Neuronal stem cell (in vitro differentiated cells): ENCODE measurements around the gene ANKUB1.

Experiments used
- DNase-seq: peaks from one replicate; pipeline ENCODE4 v3.0.0-alpha.2; 2013; ENCODE audit warnings: low spot score
- H2AFZ ChIP-seq: one replicate; pipeline ENCODE4 v1.6.1; 2013; ENCODE audit warnings: mild to moderate bottlenecking, low read length, inconsistent platforms
- H2AK5ac ChIP-seq: 2 replicates; pipeline ENCODE4 v1.6.1; 2013; ENCODE audit warnings: low read depth, mild to moderate bottlenecking, inconsistent platforms, low read length, moderate library complexity, mixed read lengths
- H2BK120ac ChIP-seq: 2 replicates; pipeline ENCODE4 v1.6.1; 2013; ENCODE audit warnings: low read depth, mild to moderate bottlenecking, inconsistent platforms, low read length, moderate library complexity, mixed read lengths
- H2BK12ac ChIP-seq: one replicate; pipeline ENCODE4 v1.6.1; 2013; ENCODE audit warnings: low read length, inconsistent platforms
- H2BK15ac ChIP-seq: 2 replicates; pipeline ENCODE4 v1.6.1; 2013; ENCODE audit warnings: mild to moderate bottlenecking, low read length, inconsistent platforms, mixed read lengths
- H2BK5ac ChIP-seq: one replicate; pipeline ENCODE4 v1.6.1; 2013; ENCODE audit warnings: inconsistent platforms, mild to moderate bottlenecking, low read length, moderate library complexity
- H3K14ac ChIP-seq: one replicate; pipeline ENCODE4 v1.6.1; 2013; ENCODE audit warnings: low read length, inconsistent platforms
- H3K18ac ChIP-seq: 2 replicates; pipeline ENCODE4 v1.6.1; 2013; ENCODE audit warnings: low read length, inconsistent platforms
- H3K23ac ChIP-seq: 2 replicates; pipeline ENCODE4 v1.6.1; 2013; ENCODE audit warnings: low read depth, mild to moderate bottlenecking, mixed read lengths, low read length, inconsistent platforms; ENCODE audit not compliant: poor library complexity
- H3K27ac ChIP-seq: replicated peaks from 3 replicates; pipeline ENCODE4 v1.5.1; 2013; ENCODE audit warnings: low read length, inconsistent platforms
- H3K27me3 ChIP-seq, 3 experiments: 2 replicates each; pipeline ENCODE4 v1.6.1; 2013; ENCODE audit warnings: low read length in 3 of 3, mild to moderate bottlenecking in 2 of 3, inconsistent platforms in 1 of 3, low read depth in 1 of 3, mixed read lengths in 1 of 3, moderate library complexity in 1 of 3; ENCODE audit not compliant: control insufficient read depth in 3 of 3, insufficient read depth in 3 of 3
- H3K36me3 ChIP-seq, 2 donors: replicated peaks in 1 of 2; 2 replicates each; pipeline ENCODE4 v1.6.1; 2013; ENCODE audit warnings: low read length in 2 of 2; ENCODE audit not compliant: control insufficient read depth in 2 of 2, insufficient read depth in 2 of 2
- H3K4ac ChIP-seq: 2 replicates; pipeline ENCODE4 v1.6.1; 2013; ENCODE audit warnings: inconsistent platforms, mild to moderate bottlenecking, low read length, moderate library complexity
- H3K4me1 ChIP-seq, 2 donors: 1 replicate in 1 of 2; 2 replicates in 1 of 2; pipeline ENCODE4 v1.6.1; 2013; ENCODE audit warnings: low read length in 2 of 2, low read depth in 1 of 2; ENCODE audit not compliant: control insufficient read depth in 2 of 2, insufficient read depth in 1 of 2
- H3K4me2 ChIP-seq: one replicate; pipeline ENCODE4 v1.6.1; 2013; ENCODE audit warnings: mild to moderate bottlenecking, low read length, inconsistent platforms; ENCODE audit not compliant: insufficient read depth, poor library complexity, severe bottlenecking
- H3K4me3 ChIP-seq, 2 donors: 2 replicates each; pipeline ENCODE4 v1.5.1; 2013; ENCODE audit warnings: low read length in 2 of 2, mild to moderate bottlenecking in 2 of 2, inconsistent platforms in 1 of 2, moderate library complexity in 1 of 2
- H3K79me1 ChIP-seq: one replicate; pipeline ENCODE4 v1.6.1; 2013; ENCODE audit warnings: low read depth, mild to moderate bottlenecking, inconsistent platforms, low read length, moderate library complexity
- H3K9ac ChIP-seq: one replicate; pipeline ENCODE4 v1.6.1; 2013; ENCODE audit warnings: mild to moderate bottlenecking, low read depth, low read length, inconsistent platforms; ENCODE audit not compliant: poor library complexity
- H3K9me3 ChIP-seq, 2 donors: replicated peaks in 1 of 2; 2 replicates each; pipeline versions ENCODE3 to v1.6.1; 2013; ENCODE audit warnings: low read length in 2 of 2, mild to moderate bottlenecking in 2 of 2, inconsistent platforms in 1 of 2, low read depth in 1 of 2, mixed read lengths in 1 of 2, moderate library complexity in 1 of 2; ENCODE audit not compliant: control insufficient read depth in 2 of 2, insufficient read depth in 1 of 2
- H4K8ac ChIP-seq: one replicate; pipeline ENCODE4 v1.6.1; 2013; ENCODE audit warnings: low read depth, mild to moderate bottlenecking, inconsistent platforms, low read length, moderate library complexity
- H4K91ac ChIP-seq: one replicate; pipeline ENCODE4 v1.6.1; 2013; ENCODE audit warnings: low read length, low read depth, mild to moderate bottlenecking, inconsistent platforms; ENCODE audit not compliant: poor library complexity
- WGBS, 2 donors: extraction: QIAGEN DNeasy Blood & Tissue Kit; methylation state at CpG; one replicate each; pipeline ENCODE4 v1.1.7; 2013; ENCODE audit warnings: missing lambda C conversion rate in 2 of 2, mixed read lengths in 1 of 2; ENCODE audit not compliant: insufficient read length in 2 of 2, insufficient replicate concordance in 1 of 2; ENCODE audit errors: extremely low coverage in 2 of 2; 5-methylcytosine and 5-hydroxymethylcytosine counted together

Gene ANKUB1

GRCh38 chr3:149768704-149769103, 23.6 kb downstream of the ANKUB1 start:
- Histone ChIP-seq H3K23ac (no peak overlapping the region), H3K79me1 (no peaks in the 10 kb centered on the region), H3K4me3 (no peak overlapping the region), H2AFZ (no peak overlapping the region), H3K27me3 (peaks cover 0 to 14% (median 0%) of the 10 kb centered on the region in 3 experiments), H2BK15ac (no peak overlapping the region), H2BK5ac (no peak overlapping the region), H3K27ac (no peak overlapping the region), H3K4me1 (peaks cover 0 to 6% of the 10 kb centered on the region in 2 donors), H4K91ac (no peak overlapping the region), H2BK120ac (no peak overlapping the region), H3K9me3 (no peaks in the 10 kb centered on the region), H3K18ac (no peak overlapping the region), H2AK5ac (no peak overlapping the region), H3K4ac (no peak overlapping the region), H3K14ac (no peak overlapping the region), H3K4me2 (no peak overlapping the region), H2BK12ac (no peak overlapping the region), H3K9ac (no peak overlapping the region), H4K8ac (no peak overlapping the region), H3K36me3 (no peaks in the 10 kb centered on the region)
- no peak for DNase-seq
- WGBS, 2 donors = no CpG with 5 or more reads among the region's 6 CpGs

DNA sequence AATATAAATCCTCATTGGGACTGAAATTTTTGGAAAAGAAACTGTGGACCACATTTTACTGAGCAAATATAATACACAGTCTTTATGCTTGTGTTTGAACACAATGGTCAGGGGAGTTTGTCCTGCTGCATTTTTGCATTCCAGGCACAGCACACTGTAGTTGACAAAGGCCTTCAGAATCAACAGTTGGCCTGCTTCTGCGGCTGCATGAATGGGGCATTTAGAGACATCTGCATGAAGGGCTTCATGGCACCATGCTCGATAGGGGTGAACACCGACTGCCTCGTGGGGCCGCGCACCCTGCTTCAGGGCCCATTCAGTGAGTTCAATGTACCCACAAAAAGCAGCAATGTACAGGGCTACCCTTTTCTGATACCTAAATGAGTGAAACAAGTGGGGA, 24.6 kb downstream of the ANKUB1 start:
- Histone ChIP-seq H3K4ac (no peak overlapping the region), H3K14ac (no peak overlapping the region), H4K8ac (no peak overlapping the region), H2BK120ac (no peak overlapping the region), H2AK5ac (no peak overlapping the region), H4K91ac (no peak overlapping the region), H3K4me3 (no peak overlapping the region), H2BK15ac (no peak overlapping the region), H3K4me2 (no peak overlapping the region), H3K36me3 (no peaks in the 10 kb centered on the region), H2AFZ (peak overlapping the region; percentile 21), H3K4me1 (peaks cover 0 to 6% of the 10 kb centered on the region in 2 donors), H2BK12ac (no peak overlapping the region), H3K27me3 (peaks cover 0 to 20% (median 0%) of the 10 kb centered on the region in 3 experiments), H2BK5ac (no peak overlapping the region), H3K9ac (peak overlapping the region; percentile 38), H3K9me3 (no peaks in the 10 kb centered on the region), H3K23ac (no peak overlapping the region), H3K18ac (no peak overlapping the region), H3K27ac (no peak overlapping the region), H3K79me1 (no peaks in the 10 kb centered on the region)
- DNase-seq = no peak
- WGBS, 2 donors = no CpG with 5 or more reads among the region's 6 CpGs

DNA sequence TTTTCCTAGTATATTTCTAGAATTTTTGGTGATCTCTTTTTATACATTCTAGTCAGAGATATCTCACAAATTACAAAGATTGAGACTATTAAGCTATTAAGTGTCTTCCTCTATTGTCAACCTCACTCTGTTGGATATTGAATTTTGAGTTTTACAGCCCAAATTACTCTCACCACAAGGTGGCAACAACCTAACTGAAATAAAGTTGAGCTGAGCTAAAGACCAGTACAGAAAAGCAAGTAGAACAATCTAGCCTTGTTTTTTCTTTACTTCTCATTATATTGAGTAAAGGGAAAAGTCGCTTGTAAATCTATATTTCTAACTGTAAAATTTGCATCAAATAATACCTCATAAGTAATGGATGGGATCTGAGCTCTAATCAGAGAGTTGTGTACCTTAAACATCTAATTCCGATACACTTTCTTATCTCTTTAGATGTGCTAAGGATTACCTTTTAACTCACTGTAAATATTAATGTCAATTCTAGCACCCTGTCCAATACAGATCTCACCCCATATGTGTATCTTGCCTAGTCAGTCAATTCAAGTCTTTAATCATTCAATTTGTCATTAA, 26.5 kb downstream of the ANKUB1 start:
- Histone ChIP-seq H2BK5ac (no peak overlapping the region), H3K79me1 (no peaks in the 10 kb centered on the region), H3K18ac (no peak overlapping the region), H2AK5ac (no peak overlapping the region), H3K4me3 (no peak overlapping the region), H3K14ac (no peak overlapping the region), H2BK12ac (no peak overlapping the region), H2AFZ (no peak overlapping the region), H2BK15ac (no peak overlapping the region), H3K23ac (no peak overlapping the region), H2BK120ac (no peak overlapping the region), H4K8ac (no peak overlapping the region), H3K4me1 (peaks cover 0 to 6% of the 10 kb centered on the region in 2 donors), H3K27me3 (peaks cover 0 to 33% (median 0%) of the 10 kb centered on the region in 3 experiments), H3K36me3 (no peaks in the 10 kb centered on the region), H3K9me3 (no peaks in the 10 kb centered on the region), H3K9ac (no peak overlapping the region), H4K91ac (no peak overlapping the region), H3K4ac (no peak overlapping the region), H3K27ac (no peak overlapping the region), H3K4me2 (no peak overlapping the region)
- WGBS, 2 donors = no CpG with 5 or more reads among the region's 2 CpGs
- peak; percentile 5 for DNase-seq

DNA sequence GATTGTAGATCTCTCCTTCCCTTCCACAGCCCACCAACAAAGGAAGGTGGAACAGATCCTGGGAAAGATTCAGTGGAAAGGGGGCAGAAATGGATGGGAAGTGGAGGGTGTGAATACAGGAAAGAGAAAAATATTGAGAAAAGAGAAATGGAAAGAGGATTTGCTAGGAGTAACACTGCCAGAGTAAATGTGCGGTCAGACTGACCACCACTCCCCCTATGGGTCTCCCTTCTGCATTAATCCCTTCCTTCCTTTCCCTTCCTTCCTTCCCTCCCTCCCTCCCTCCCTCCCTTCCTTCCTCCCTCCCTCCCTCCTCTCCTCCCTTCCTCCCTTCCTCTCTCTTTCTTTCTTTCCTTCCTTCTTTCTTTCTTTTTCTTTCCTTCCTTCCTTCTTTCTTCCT, 28.1 kb downstream of the ANKUB1 start:
- Histone ChIP-seq H3K9me3 (no peaks in the 10 kb centered on the region), H3K4me2 (no peak overlapping the region), H3K18ac (no peak overlapping the region), H3K27ac (no peak overlapping the region), H2BK120ac (no peak overlapping the region), H2BK15ac (no peak overlapping the region), H3K14ac (no peak overlapping the region), H3K23ac (no peak overlapping the region), H2BK12ac (no peak overlapping the region), H3K36me3 (no peaks in the 10 kb centered on the region), H2AK5ac (no peak overlapping the region), H3K9ac (no peak overlapping the region), H3K27me3 (peaks cover 0 to 40% (median 0%) of the 10 kb centered on the region in 3 experiments), H4K8ac (no peak overlapping the region), H3K4me3 (no peak overlapping the region), H3K79me1 (no peaks in the 10 kb centered on the region), H2BK5ac (no peak overlapping the region), H2AFZ (no peak overlapping the region), H4K91ac (no peak overlapping the region), H3K4me1 (peaks cover 0 to 6% of the 10 kb centered on the region in 2 donors), H3K4ac (no peak overlapping the region)
- no CpG with 5 or more reads among the region's 1 CpG for WGBS, 2 donors
- no peak for DNase-seq
